A549 (cell line): ENCODE data around the gene LDHAL6B. TPM values are rescaled to one million over a fixed set of nuclear protein-coding genes. Genes with fewer than 3 reads are reported as not detected.

Experiments
- ATAC-seq, 2 experiments: fragments of 200-7000 bp in 1 of 2; fragments of >200 bp in 1 of 2; cut with Nextera tagmentation in 1 of 2; cut with Tn5 transposase in 1 of 2; 3 replicates each; pipeline versions ENCODE4 v1.8.0 to v1.9.1; 2018 to 2020; ENCODE audit warnings: mild to moderate bottlenecking in 1 of 2, moderate library complexity in 1 of 2
- CTCF ChIA-PET: fragments of 300-600 bp; sonication (Branson Sonifier 250); formaldehyde crosslinking; extraction: SDS; loops from one replicate; lab custom pipeline; 2021; ENCODE audit warnings: antibody characterized with exemption, inconsistent platforms; lab: Yijun Ruan, JAX
- POLR2A ChIA-PET: fragments of 350-600 bp; formaldehyde crosslinking; extraction: SDS; loops from one replicate; lab custom pipeline; 2021; ENCODE audit warnings: antibody characterized with exemption, inconsistent platforms; lab: Yijun Ruan, JAX
- DNase-seq, 2 experiments: peaks; one replicate each; pipeline versions ENCODE4 v3.0.0 to v3.0.0-alpha.2; 2011 to 2016; ENCODE audit warnings: low read depth in 1 of 2, low spot score in 1 of 2
- FAIRE-seq: peaks from 2 replicates; lab custom pipeline; 2011; peaks lifted over from hg19 to GRCh38; lab: Jason Lieb, UNC
- H3K27ac ChIP-seq, 2 experiments: fragments of >200 bp; sonication (Bioruptor Twin); formaldehyde crosslinking; 3 replicates each; pipeline ENCODE4 v1.5.1; 2016 to 2017
- H3K4me1 ChIP-seq: fragments of >200 bp; sonication (Bioruptor Twin); formaldehyde crosslinking; 3 replicates; pipeline ENCODE4 v1.6.1; 2016
- H3K4me2 ChIP-seq: fragments of >200 bp; sonication (Bioruptor Twin); formaldehyde crosslinking; 3 replicates; pipeline ENCODE4 v1.6.1; 2016
- H3K4me3 ChIP-seq: fragments of >200 bp; sonication (Bioruptor Twin); formaldehyde crosslinking; 3 replicates; pipeline ENCODE4 v1.5.1; 2016
- H3K9me3 ChIP-seq: fragments of >200 bp; sonication (Bioruptor Twin); formaldehyde crosslinking; 3 replicates; pipeline ENCODE4 v1.6.1; 2016
- CBX2 ChIP-seq: fragments of 200-600 bp; sonication (generic); IDR thresholded peaks from 2 replicates; pipeline ENCODE4 v1.6.1; 2016; ENCODE audit warnings: low read depth, mild to moderate bottlenecking, borderline replicate concordance
- CEBPB ChIP-seq, 2 experiments: fragments of >200 bp in 1 of 2; sonication (Bioruptor Twin) in 1 of 2; formaldehyde crosslinking in 1 of 2; IDR thresholded peaks; 2 replicates each; pipeline ENCODE4 v1.6.1; 2012 to 2016
- CHD4 ChIP-seq: fragments of 200-600 bp; sonication (generic); IDR thresholded peaks from 2 replicates; pipeline ENCODE4 v1.6.1; 2016; ENCODE audit warnings: antibody characterized with exemption, mild to moderate bottlenecking, borderline replicate concordance
- ELK1 ChIP-seq: fragments of 150-350 bp; IDR thresholded peaks from 2 replicates; pipeline ENCODE4 v1.6.1; 2014; ENCODE audit warnings: low read depth, mild to moderate bottlenecking, low read length
- FOSB ChIP-seq: fragments of 250-450 bp; sonication (Bioruptor Pico); IDR thresholded peaks from 2 replicates; pipeline ENCODE4 v1.5.0; 2020; ENCODE audit warnings: mild to moderate bottlenecking, moderate library complexity
- FOSL2 ChIP-seq, 2 experiments: fragments of 450-650 bp in 1 of 2; fragments of >200 bp in 1 of 2; sonication (Bioruptor Twin) in 1 of 2; formaldehyde crosslinking; IDR thresholded peaks; 2 replicates each; pipeline versions ENCODE4 v1.5.0 to v1.6.1; 2016 to 2020; ENCODE audit warnings: mild to moderate bottlenecking in 1 of 2, moderate library complexity in 1 of 2
- HEYL ChIP-seq: fragments of 250-450 bp; sonication (Bioruptor Pico); IDR thresholded peaks from 2 replicates; pipeline ENCODE4 v1.8.0; 2021; ENCODE audit warnings: mild to moderate bottlenecking, moderate library complexity
- HOXA7 ChIP-seq: fragments of 250-450 bp; sonication (Bioruptor Pico); IDR thresholded peaks from 2 replicates; pipeline ENCODE4 v1.5.0; 2020; ENCODE audit warnings: mild to moderate bottlenecking, moderate library complexity
- JUN ChIP-seq, 2 experiments: fragments of >200 bp; sonication (Bioruptor Twin); formaldehyde crosslinking; IDR thresholded peaks; 2 replicates in 1 of 2; 3 replicates in 1 of 2; pipeline ENCODE4 v1.6.1; 2016 to 2017
- JUNB ChIP-seq: fragments of >200 bp; sonication (Bioruptor Twin); formaldehyde crosslinking; IDR thresholded peaks from 2 replicates; pipeline ENCODE4 v1.6.1; 2016
- MAFK ChIP-seq: fragments of 450-650 bp; IDR thresholded peaks from 2 replicates; pipeline ENCODE4 v1.6.1; 2014; ENCODE audit not compliant: partially characterized antibody
- NPAS2 ChIP-seq: fragments of 250-450 bp; sonication (Bioruptor Pico); IDR thresholded peaks from 2 replicates; pipeline ENCODE4 v1.8.0; 2022; ENCODE audit warnings: mild to moderate bottlenecking, moderate library complexity, borderline replicate concordance
- POLR2A ChIP-seq: IDR thresholded peaks from 2 replicates; pipeline ENCODE4 v1.6.1; 2012; ENCODE audit warnings: mild to moderate bottlenecking, low read length
- RAD21 ChIP-seq, 2 experiments: fragments of >200 bp in 1 of 2; sonication (Bioruptor Twin) in 1 of 2; formaldehyde crosslinking in 1 of 2; IDR thresholded peaks in 1 of 2; conservative IDR thresholded peaks in 1 of 2; 2 replicates in 1 of 2; 3 replicates in 1 of 2; pipeline ENCODE4 v1.6.1; 2012 to 2018; ENCODE audit warnings: inconsistent platforms in 1 of 2
- RARB ChIP-seq: fragments of 250-450 bp; sonication (Bioruptor Pico); IDR thresholded peaks from 2 replicates; pipeline ENCODE4 v1.8.0; 2021; ENCODE audit warnings: mild to moderate bottlenecking, moderate library complexity
- SMC3 ChIP-seq: fragments of >200 bp; sonication (Bioruptor Twin); formaldehyde crosslinking; IDR thresholded peaks from 3 replicates; pipeline ENCODE4 v1.6.1; 2018; ENCODE audit warnings: inconsistent platforms
- TFCP2L1 ChIP-seq: fragments of 250-450 bp; sonication (Bioruptor Pico); IDR thresholded peaks from 2 replicates; pipeline ENCODE4 v1.5.0; 2021; ENCODE audit warnings: mild to moderate bottlenecking
- TP53 ChIP-seq: fragments of 250-450 bp; sonication (Bioruptor Pico); IDR thresholded peaks from 2 replicates; pipeline ENCODE4 v1.5.0; 2021; ENCODE audit warnings: mild to moderate bottlenecking, moderate library complexity
- ZC3H11A ChIP-seq: fragments of 450-650 bp; IDR thresholded peaks from 2 replicates; pipeline ENCODE4 v1.6.1; 2014; ENCODE audit warnings: antibody characterized with exemption, mild to moderate bottlenecking
- ZNF302 ChIP-seq: fragments of 250-450 bp; sonication (Bioruptor Pico); IDR thresholded peaks from 2 replicates; pipeline ENCODE4 v1.9.0; 2021; ENCODE audit warnings: inconsistent platforms, mild to moderate bottlenecking, moderate library complexity
- WGBS: methylation state at CpG from one replicate; pipeline ENCODE4 v1.1.6; 2017; ENCODE audit errors: missing lambda C conversion rate; 5-methylcytosine and 5-hydroxymethylcytosine counted together
- polyA plus RNA-seq, 4 experiments: library from polyadenylated mRNA; depleted of rRNA in 3 of 4; stranded (reverse); fragments of >200 nt; fragmentation: RNase III in 1 of 4; extraction: RNeasy Plus Mini Kit Qiagen cat#74134 plus additional on column Dnase treatment in 1 of 4; gene quantifications; 2 replicates in 3 of 4; 3 replicates in 1 of 4; pipeline ENCODE4 v1.2.3, GENCODE V29; 2011 to 2017
- TF ChIP-seq, protein P1 (sequence below): fragments of >200 bp; sonication (Bioruptor Twin); formaldehyde crosslinking; IDR thresholded peaks from 3 replicates; pipeline ENCODE4 v1.5.1; 2016

The LDHAL6B gene
- polyA plus RNA-seq, 2 of the 4 experiments (the other 2 are of a cell fraction): not detected

DNA sequence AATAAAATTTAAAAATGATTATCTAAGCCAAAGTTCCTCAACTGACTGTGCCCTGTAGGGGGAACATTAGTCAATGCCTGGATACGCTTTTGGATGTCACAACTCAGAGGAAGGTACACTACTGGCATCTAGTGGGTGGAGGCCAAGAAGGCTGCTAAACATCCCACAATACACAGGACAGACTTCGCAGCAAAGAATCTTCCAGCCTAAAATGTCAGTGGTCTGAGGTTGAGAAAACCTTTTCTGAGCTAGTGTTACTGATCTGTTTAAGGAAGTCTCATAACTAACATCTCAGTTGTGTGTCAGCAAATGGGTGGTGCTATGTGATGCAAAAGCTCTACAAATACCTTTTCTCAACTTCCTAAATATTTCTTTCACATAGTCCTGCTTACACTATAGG is 20.9 kb upstream of the LDHAL6B start:
- POLR2A ChIA-PET: no interaction called here
- peak in 1 of 2 experiments; percentile 31; a peak in 3 of 6 replicates for ATAC-seq
- no peak for TF ChIP-seq RARB
- TF ChIP-seq, protein P1, sequence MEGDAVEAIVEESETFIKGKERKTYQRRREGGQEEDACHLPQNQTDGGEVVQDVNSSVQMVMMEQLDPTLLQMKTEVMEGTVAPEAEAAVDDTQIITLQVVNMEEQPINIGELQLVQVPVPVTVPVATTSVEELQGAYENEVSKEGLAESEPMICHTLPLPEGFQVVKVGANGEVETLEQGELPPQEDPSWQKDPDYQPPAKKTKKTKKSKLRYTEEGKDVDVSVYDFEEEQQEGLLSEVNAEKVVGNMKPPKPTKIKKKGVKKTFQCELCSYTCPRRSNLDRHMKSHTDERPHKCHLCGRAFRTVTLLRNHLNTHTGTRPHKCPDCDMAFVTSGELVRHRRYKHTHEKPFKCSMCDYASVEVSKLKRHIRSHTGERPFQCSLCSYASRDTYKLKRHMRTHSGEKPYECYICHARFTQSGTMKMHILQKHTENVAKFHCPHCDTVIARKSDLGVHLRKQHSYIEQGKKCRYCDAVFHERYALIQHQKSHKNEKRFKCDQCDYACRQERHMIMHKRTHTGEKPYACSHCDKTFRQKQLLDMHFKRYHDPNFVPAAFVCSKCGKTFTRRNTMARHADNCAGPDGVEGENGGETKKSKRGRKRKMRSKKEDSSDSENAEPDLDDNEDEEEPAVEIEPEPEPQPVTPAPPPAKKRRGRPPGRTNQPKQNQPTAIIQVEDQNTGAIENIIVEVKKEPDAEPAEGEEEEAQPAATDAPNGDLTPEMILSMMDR: peak; percentile 16; the same call in 1 of the 3 replicates
- TF ChIP-seq MAFK: no peak
- TF ChIP-seq, all 56 proteins: peak for 1
- Histone ChIP-seq H3K4me1 (peaks cover 17% of the 10 kb centered on the region), H3K4me3 (no peak overlapping the region), H3K4me2 (no peak overlapping the region), H3K9me3 (peaks cover 33% of the 10 kb centered on the region), H3K27ac (peak overlapping the region in 1 of 2 experiments; percentile 54; a peak in 3 of 6 replicates)
- CTCF ChIA-PET: interaction anchor here (4.2 kb wide), 1 partner anchor 11 kb away, joined by 17 read pairs; no protein-coding TSS in a partner anchor
- FAIRE-seq (peak; percentile 13), DNase-seq (peak in 1 of 2 experiments; percentile 36)
- WGBS: 74% methylated on average over 2 of the region's 2 CpGs

DNA sequence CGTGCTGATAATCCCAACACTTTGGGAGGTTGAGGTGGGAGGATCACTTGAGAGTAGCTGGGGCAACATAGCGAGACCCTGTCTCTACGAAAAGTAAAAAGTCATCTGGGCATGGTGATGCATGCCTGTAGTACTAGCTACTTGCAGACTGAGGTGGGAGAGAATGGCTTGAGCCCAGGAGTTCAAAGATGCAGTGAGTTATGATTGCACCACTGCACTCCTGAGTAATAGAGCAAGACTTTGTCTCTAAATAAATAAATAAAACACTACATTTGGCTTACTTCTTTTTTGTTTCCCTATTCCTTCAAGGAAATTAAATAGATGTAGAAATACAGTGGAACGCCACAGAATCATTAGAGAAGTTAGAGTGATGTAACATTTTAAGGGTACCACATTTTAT is 20.1 kb upstream of the LDHAL6B start:
- FAIRE-seq (no peak), DNase-seq (peak in 1 of 2 experiments; percentile 29), ATAC-seq (peak in 1 of 2 experiments; percentile 41; a peak in 1 of 6 replicates)
- 89% methylated on average over 4 of the region's 4 CpGs for WGBS
- Histone ChIP-seq H3K4me1 (peaks cover 25% of the 10 kb centered on the region), H3K27ac (peak overlapping the region; percentile 19 to 54; a peak in 3 of 6 replicates), H3K9me3 (peaks cover 31% of the 10 kb centered on the region), H3K4me2 (no peak overlapping the region), H3K4me3 (no peak overlapping the region)
- ChIA-PET CTCF (interaction anchor here (1.2 to 4.2 kb wide), 2 partner anchors 9 to 12 kb away, joined by 5 to 17 read pairs; no protein-coding TSS in a partner anchor), POLR2A (interaction anchor here (0.6 kb wide), 1 partner anchor 114 kb away, joined by 3 read pairs; no protein-coding TSS in a partner anchor)
- TF ChIP-seq JUN (IDR thresholded peaks at IDR 0.05) (no peak), SMC3 (no peak), FOSB (no peak), ELK1 (no peak), ZC3H11A (no peak), JUNB (peak; percentile 21; the same call in 1 of the 2 replicates)

DNA sequence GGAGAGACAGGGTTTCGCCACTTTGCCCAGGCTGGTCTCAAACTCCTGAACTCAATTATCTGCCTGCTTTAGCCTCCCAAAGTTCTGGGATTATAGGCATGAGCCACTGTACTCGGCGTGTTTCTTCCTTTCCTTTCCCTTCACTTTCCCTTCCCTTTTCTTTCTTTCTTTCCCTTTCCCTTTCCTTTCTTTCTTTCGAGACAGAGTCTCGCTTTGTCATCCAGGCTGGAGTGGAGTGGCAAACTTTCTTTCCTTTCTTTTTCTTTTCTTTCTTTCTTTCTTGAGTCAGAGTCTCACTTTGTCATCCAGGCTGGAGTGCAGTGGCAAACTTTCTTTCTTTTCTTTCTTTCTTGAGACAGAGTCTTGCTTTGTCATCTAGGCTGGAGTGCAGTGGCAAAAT is 17.4 kb upstream of the LDHAL6B start:
- H3K27ac ChIP-seq: peak overlapping the region in 1 of 2 experiments; percentile 91; a peak in 3 of 6 replicates
- ATAC-seq: no peak

GRCh38 chr15:59190291-59190690 is 16.4 kb upstream of the LDHAL6B start:
- H3K4me1 ChIP-seq: peaks cover 46% of the 10 kb centered on the region
- no peak overlapping the region for H3K4me2 ChIP-seq
- peaks cover 9% of the 10 kb centered on the region; the same call in 2 of the 3 replicates for H3K9me3 ChIP-seq
- ChIA-PET CTCF (interaction anchor here (1.2 to 1.9 kb wide), 6 partner anchors 12 to 962 kb away, joined by 3 to 9 read pairs (median 5); no protein-coding TSS in a partner anchor), POLR2A (no interaction called here)
- FAIRE-seq (no peak), DNase-seq (no peak)
- WGBS: 94% methylated on average over 7 of the region's 7 CpGs
- no peak overlapping the region for H3K4me3 ChIP-seq
- TF ChIP-seq CEBPB (IDR thresholded peaks at IDR 0.05) (0 out of 4 replicates have a peak, but pooled peaks of 1 of the 2 experiments have one; percentile 15), HEYL (CRISPR knock-in tag) (no peak)
- TF ChIP-seq, all 56 proteins: peak for 1
- ATAC-seq: no peak
- H3K27ac ChIP-seq: peak overlapping the region; percentile 87 to 91; a peak in 5 of 6 replicates

More for the DNA sequence above, 17.4 kb upstream of the LDHAL6B start:
- POLR2A ChIA-PET: no interaction called here
- H3K4me1 ChIP-seq: peaks cover 46% of the 10 kb centered on the region
- no peak for DNase-seq
- CTCF ChIA-PET: interaction anchor here (1.3 kb wide), 1 partner anchor 23 kb away, joined by 3 read pairs; no protein-coding TSS in a partner anchor
- no peak for FAIRE-seq
- no peak overlapping the region for H3K4me2 ChIP-seq
- 93% methylated on average over 5 of the region's 5 CpGs for WGBS
- H3K9me3 ChIP-seq: peaks cover 12% of the 10 kb centered on the region; the same call in 2 of the 3 replicates
- no peak for TF ChIP-seq TP53
- no peak for TF ChIP-seq ZNF302
- TF ChIP-seq POLR2A: no peak
- no peak for TF ChIP-seq CHD4
- TF ChIP-seq NPAS2 (CRISPR knock-in tag): no peak
- no peak for TF ChIP-seq HOXA7
- TF ChIP-seq FOSL2 (IDR thresholded peaks at IDR 0.05): no peak
- TF ChIP-seq FOSL2 (CRISPR knock-in tag; IDR thresholded peaks at IDR 0.05): no peak
- TF ChIP-seq CBX2: no peak
- TF ChIP-seq RAD21 (conservative IDR thresholded peaks at IDR 0.05 in 1 of 2, IDR thresholded peaks at IDR 0.05 in 1 of 2): no peak
- TF ChIP-seq TFCP2L1 (CRISPR knock-in tag): no peak
- H3K4me3 ChIP-seq: no peak overlapping the region
